Mesenchymal stem cell (in vitro differentiated cells and primary cell): ENCODE measurements around the gene IRAK3.
"Not testable (repeated sequence)": the region's sequence is repeated elsewhere in the genome, so short reads cannot be mapped to it uniquely, and the experiment has no call there.

ENCODE experiments used
- DNase-seq: peaks from one replicate; pipeline ENCODE4 v3.0.0-alpha.2; 2013
- H2AFZ ChIP-seq: one replicate; pipeline ENCODE4 v1.6.1; 2013; ENCODE audit warnings: low read depth, mild to moderate bottlenecking, control low read depth, inconsistent platforms, low read length, moderate library complexity
- H2AK5ac ChIP-seq: 2 replicates; pipeline ENCODE4 v1.6.1; 2013; ENCODE audit warnings: low read length, moderate library complexity, mild to moderate bottlenecking, inconsistent platforms; ENCODE audit not compliant: severe bottlenecking
- H2BK120ac ChIP-seq: one replicate; pipeline ENCODE4 v1.6.1; 2013; ENCODE audit warnings: low read depth, mild to moderate bottlenecking, inconsistent platforms, low read length, moderate library complexity
- H2BK12ac ChIP-seq, 2 experiments: one replicate each; pipeline ENCODE4 v1.6.1; 2013; ENCODE audit warnings: inconsistent platforms in 2 of 2, low read length in 2 of 2, mild to moderate bottlenecking in 2 of 2, moderate library complexity in 2 of 2, control low read depth in 1 of 2
- H2BK15ac ChIP-seq: one replicate; pipeline ENCODE4 v1.6.1; 2013; ENCODE audit warnings: mild to moderate bottlenecking, low read depth, inconsistent platforms; ENCODE audit not compliant: poor library complexity, severe bottlenecking
- H2BK5ac ChIP-seq: 2 replicates; pipeline ENCODE4 v1.6.1; 2013; ENCODE audit warnings: low read depth, mild to moderate bottlenecking, low read length, control low read depth, inconsistent platforms; ENCODE audit not compliant: poor library complexity, severe bottlenecking
- H3K14ac ChIP-seq, 2 experiments: one replicate each; pipeline ENCODE4 v1.6.1; 2013; ENCODE audit warnings: inconsistent platforms in 2 of 2, low read length in 2 of 2, control low read depth in 1 of 2, mild to moderate bottlenecking in 1 of 2, moderate library complexity in 1 of 2
- H3K18ac ChIP-seq, 2 experiments: one replicate each; pipeline ENCODE4 v1.6.1; 2013; ENCODE audit warnings: inconsistent platforms in 2 of 2, low read length in 2 of 2, control low read depth in 1 of 2, low read depth in 1 of 2, mild to moderate bottlenecking in 1 of 2
- H3K23ac ChIP-seq, 2 experiments: one replicate each; pipeline ENCODE4 v1.6.1; 2013; ENCODE audit warnings: inconsistent platforms in 2 of 2, low read length in 2 of 2, mild to moderate bottlenecking in 2 of 2, moderate library complexity in 2 of 2, control low read depth in 1 of 2
- H3K27ac ChIP-seq: 2 replicates; pipeline ENCODE4 v1.5.1; 2013; ENCODE audit warnings: mild to moderate bottlenecking, moderate library complexity, low read length, control low read depth, inconsistent platforms; ENCODE audit not compliant: poor library complexity, severe bottlenecking
- H3K27me3 ChIP-seq, 2 experiments: 2 replicates each; pipeline versions ENCODE4 v1.6.1 to v1.7.0; 2013; ENCODE audit warnings: low read length in 2 of 2, mild to moderate bottlenecking in 2 of 2, moderate library complexity in 2 of 2, control low read depth in 1 of 2, inconsistent platforms in 1 of 2; ENCODE audit not compliant: control insufficient read depth in 1 of 2, insufficient read depth in 1 of 2
- H3K36me3 ChIP-seq, 2 experiments: 2 replicates each; pipeline versions ENCODE4 v1.6.1 to v1.7.0; 2013; ENCODE audit warnings: low read length in 2 of 2, control low read depth in 1 of 2, inconsistent platforms in 1 of 2, low read depth in 1 of 2, mild to moderate bottlenecking in 1 of 2; ENCODE audit not compliant: insufficient read depth in 2 of 2, control insufficient read depth in 1 of 2
- H3K4ac ChIP-seq, 2 experiments: one replicate each; pipeline ENCODE4 v1.6.1; 2013; ENCODE audit warnings: inconsistent platforms in 2 of 2, low read length in 2 of 2, mild to moderate bottlenecking in 2 of 2, moderate library complexity in 2 of 2, control low read depth in 1 of 2, low read depth in 1 of 2
- H3K4me1 ChIP-seq: 2 replicates; pipeline ENCODE4 v1.6.1; 2013; ENCODE audit warnings: low read depth, low read length, control low read depth; ENCODE audit not compliant: control insufficient read depth, insufficient read depth
- H3K4me2 ChIP-seq: 2 replicates; pipeline ENCODE4 v1.6.1; 2013; ENCODE audit warnings: low read length, mild to moderate bottlenecking, inconsistent platforms; ENCODE audit not compliant: poor library complexity, severe bottlenecking
- H3K4me3 ChIP-seq, 2 experiments: 2 replicates each; pipeline versions ENCODE4 v1.5.1 to v1.7.0; 2013; ENCODE audit warnings: low read length in 2 of 2, mild to moderate bottlenecking in 2 of 2, control low read depth in 1 of 2, low read depth in 1 of 2; ENCODE audit not compliant: insufficient read depth in 1 of 2
- H3K79me1 ChIP-seq: replicated peaks from 2 replicates; pipeline ENCODE4 v1.6.1; 2013; ENCODE audit warnings: mild to moderate bottlenecking, control low read depth, low read length, inconsistent platforms; ENCODE audit not compliant: poor library complexity, severe bottlenecking
- H3K9ac ChIP-seq: 2 replicates; pipeline ENCODE4 v1.7.0; 2013; ENCODE audit warnings: mild to moderate bottlenecking, low read length, moderate library complexity
- H3K9me3 ChIP-seq: 2 replicates; pipeline ENCODE4 v1.7.0; 2013; ENCODE audit warnings: mild to moderate bottlenecking, low read length; ENCODE audit not compliant: control insufficient read depth
- H4K8ac ChIP-seq: one replicate; pipeline ENCODE4 v1.6.1; 2013; ENCODE audit warnings: inconsistent platforms, mild to moderate bottlenecking, low read length, moderate library complexity
- H4K91ac ChIP-seq: one replicate; pipeline ENCODE4 v1.6.1; 2013; ENCODE audit warnings: mild to moderate bottlenecking, low read length, inconsistent platforms
- WGBS: methylation state at CpG from one replicate; pipeline ENCODE4 v1.1.7; 2013; ENCODE audit warnings: mixed read lengths; 5-methylcytosine and 5-hydroxymethylcytosine counted together

IRAK3 gene

GRCh38 chr12:66236282-66236675, 47.3 kb downstream of the IRAK3 start:
- 99% methylated on average over 4 of the region's 4 CpGs for WGBS
- H3K27me3 ChIP-seq: peaks cover 0 to 30% of the 10 kb centered on the region in 2 experiments

GRCh38 chr12:66236969-66237368, 48.0 kb downstream of the IRAK3 start:
- Histone ChIP-seq H3K4ac (no peak overlapping the region), H2AK5ac (no peak overlapping the region), H3K9ac (no peak overlapping the region), H3K4me2 (no peak overlapping the region), H3K4me1 (no peaks in the 10 kb centered on the region), H3K27ac (no peak overlapping the region), H3K27me3 (peaks cover 0 to 24% of the 10 kb centered on the region in 2 experiments), H3K18ac (no peak overlapping the region), H4K8ac (no peak overlapping the region), H3K4me3 (no peak overlapping the region), H4K91ac (no peak overlapping the region), H2BK12ac (no peak overlapping the region), H2AFZ (no peak overlapping the region), H3K36me3 (no peaks in the 10 kb centered on the region), H3K23ac (no peak overlapping the region), H2BK15ac (no peak overlapping the region), H2BK120ac (no peak overlapping the region), H3K79me1 (no peaks in the 10 kb centered on the region), H3K14ac (no peak overlapping the region), H3K9me3 (no peaks in the 10 kb centered on the region), H2BK5ac (no peak overlapping the region)
- 92% methylated on average over 2 of the region's 2 CpGs for WGBS
- no peak for DNase-seq

More at GRCh38 chr12:66236282-66236675, 47.3 kb downstream of the IRAK3 start:
- not testable (repeated sequence) for H2AFZ ChIP-seq, H2BK12ac ChIP-seq, H4K8ac ChIP-seq, DNase-seq, H3K18ac ChIP-seq, H2BK5ac ChIP-seq, H3K23ac ChIP-seq, H3K36me3 ChIP-seq, H3K27ac ChIP-seq, H3K4me1 ChIP-seq, H3K79me1 ChIP-seq, H4K91ac ChIP-seq, H2BK120ac ChIP-seq, H3K4ac ChIP-seq, H3K4me2 ChIP-seq, H2BK15ac ChIP-seq, H3K14ac ChIP-seq, H2AK5ac ChIP-seq, H3K9me3 ChIP-seq
- Histone ChIP-seq H3K9ac (peak overlapping the region; percentile 91), H3K4me3 (peak overlapping the region in 1 of 2 experiments; percentile 79)

- WGBS: 68% methylated on average over 2 of the region's 2 CpGs
- Histone ChIP-seq H3K4me3 (no peak overlapping the region), H3K27me3 (peaks cover 0 to 24% of the 10 kb centered on the region in 2 experiments), H3K36me3 (no peaks in the 10 kb centered on the region), H3K79me1 (no peaks in the 10 kb centered on the region), H2BK120ac (no peak overlapping the region), H2AK5ac (no peak overlapping the region), H3K14ac (no peak overlapping the region), H3K4me1 (no peaks in the 10 kb centered on the region), H3K9ac (no peak overlapping the region), H3K27ac (no peak overlapping the region), H2BK15ac (no peak overlapping the region), H3K4ac (no peak overlapping the region), H3K9me3 (no peaks in the 10 kb centered on the region), H3K18ac (no peak overlapping the region), H2BK5ac (no peak overlapping the region), H2AFZ (no peak overlapping the region), H3K23ac (no peak overlapping the region), H3K4me2 (no peak overlapping the region), H4K8ac (no peak overlapping the region), H2BK12ac (no peak overlapping the region), H4K91ac (no peak overlapping the region)
- DNase-seq: no peak
These were observed 48.6 kb downstream of the IRAK3 start for GRCh38 chr12:66237505-66238175.

- Histone ChIP-seq H3K4me2 (no peak overlapping the region), H3K18ac (no peak overlapping the region), H3K4me3 (no peak overlapping the region), H3K4me1 (no peaks in the 10 kb centered on the region), H3K27me3 (peaks cover 0 to 28% of the 10 kb centered on the region in 2 experiments), H2BK5ac (no peak overlapping the region), H3K4ac (no peak overlapping the region), H2BK15ac (no peak overlapping the region), H3K36me3 (peaks cover 0 to under 1% of the 10 kb centered on the region in 2 experiments), H2BK12ac (no peak overlapping the region), H2AK5ac (no peak overlapping the region), H4K8ac (no peak overlapping the region), H3K79me1 (no peaks in the 10 kb centered on the region), H2AFZ (no peak overlapping the region), H3K9me3 (no peaks in the 10 kb centered on the region), H4K91ac (no peak overlapping the region), H3K27ac (no peak overlapping the region), H3K9ac (no peak overlapping the region), H3K14ac (no peak overlapping the region), H2BK120ac (no peak overlapping the region), H3K23ac (no peak overlapping the region)
- no peak for DNase-seq
- WGBS: no CpG with 5 or more reads among the region's 1 CpG
These were observed 50.3 kb downstream of the IRAK3 start for GRCh38 chr12:66239295-66239694.
